Liver (tissue), 9 donors: ENCODE data around the gene ING5. TPM values are rescaled to one million over a fixed set of nuclear protein-coding genes. Genes with fewer than 3 reads are reported as not detected.

Source experiments
- DNase-seq: peaks from one replicate; pipeline ENCODE4 v3.0.0-alpha.2; 2017; ENCODE audit warnings: low spot score
- H3K27ac ChIP-seq, 2 donors: one replicate each; pipeline ENCODE4 v1.7.0; 2013; ENCODE audit warnings: inconsistent platforms in 2 of 2, low read length in 2 of 2, control low read depth in 1 of 2, low read depth in 1 of 2, mild to moderate bottlenecking in 1 of 2
- H3K27me3 ChIP-seq, 4 donors: one replicate each; pipeline versions ENCODE4 v1.6.1 to v1.7.0; 2013; ENCODE audit warnings: low read length in 3 of 4, inconsistent platforms in 1 of 4, mild to moderate bottlenecking in 1 of 4, moderate library complexity in 1 of 4; ENCODE audit not compliant: control insufficient read depth in 4 of 4, insufficient read depth in 4 of 4
- H3K36me3 ChIP-seq, 4 donors: one replicate each; pipeline versions ENCODE4 v1.6.1 to v1.7.0; 2013; ENCODE audit warnings: low read length in 3 of 4, mild to moderate bottlenecking in 3 of 4, low read depth in 1 of 4, moderate library complexity in 1 of 4; ENCODE audit not compliant: control insufficient read depth in 4 of 4, insufficient read depth in 3 of 4
- H3K4me1 ChIP-seq, 4 donors: one replicate each; pipeline versions ENCODE4 v1.6.1 to v1.7.0; 2013; ENCODE audit warnings: low read length in 3 of 4, mild to moderate bottlenecking in 3 of 4, moderate library complexity in 1 of 4; ENCODE audit not compliant: control insufficient read depth in 4 of 4, insufficient read depth in 4 of 4
- H3K4me3 ChIP-seq, 3 donors: one replicate each; pipeline versions ENCODE4 v1.6.1 to v1.7.0; 2013; ENCODE audit warnings: low read length in 3 of 3, control low read depth in 1 of 3, low read depth in 1 of 3, mild to moderate bottlenecking in 1 of 3
- H3K9ac ChIP-seq, 2 donors: one replicate each; pipeline ENCODE4 v1.7.0; 2013; ENCODE audit warnings: low read length in 2 of 2, mild to moderate bottlenecking in 2 of 2, moderate library complexity in 2 of 2, control low read depth in 1 of 2, low read depth in 1 of 2
- H3K9me3 ChIP-seq, 4 donors: one replicate each; pipeline versions ENCODE4 v1.6.1 to v1.7.0; 2013; ENCODE audit warnings: low read length in 3 of 4; ENCODE audit not compliant: control insufficient read depth in 4 of 4
- ATF3 ChIP-seq: IDR thresholded peaks from 2 replicates; pipeline ENCODE4 v1.6.1; 2016; ENCODE audit warnings: antibody characterized with exemption
- CTCF ChIP-seq: fragments of 150-350 bp; IDR thresholded peaks from 2 replicates; pipeline ENCODE4 v1.5.1; 2017; ENCODE audit warnings: improper control_type of control experiment, low read depth, low read length; ENCODE audit not compliant: missing input control
- EGR1 ChIP-seq, 2 donors: IDR thresholded peaks; 2 replicates each; pipeline ENCODE4 v1.6.1; 2016 to 2018; ENCODE audit warnings: antibody characterized with exemption in 2 of 2, low read depth in 2 of 2
- FOXA2 ChIP-seq: IDR thresholded peaks from 2 replicates; pipeline ENCODE4 v1.6.1; 2016; ENCODE audit warnings: antibody characterized with exemption
- HNF4G ChIP-seq: IDR thresholded peaks from 2 replicates; pipeline ENCODE4 v1.6.1; 2016; ENCODE audit warnings: antibody characterized with exemption
- MAX ChIP-seq: IDR thresholded peaks from 2 replicates; pipeline ENCODE4 v1.6.1; 2016; ENCODE audit warnings: antibody characterized with exemption
- NR2F2 ChIP-seq: IDR thresholded peaks from 2 replicates; pipeline ENCODE4 v1.6.1; 2016; ENCODE audit warnings: antibody characterized with exemption
- REST ChIP-seq: IDR thresholded peaks from 2 replicates; pipeline ENCODE4 v1.6.1; 2016; ENCODE audit warnings: antibody characterized with exemption, mild to moderate bottlenecking
- RXRA ChIP-seq, 2 donors: IDR thresholded peaks; 2 replicates each; pipeline ENCODE4 v1.6.1; 2017 to 2018; ENCODE audit warnings: antibody characterized with exemption in 2 of 2, mild to moderate bottlenecking in 1 of 2
- TAF1 ChIP-seq: conservative IDR thresholded peaks from 2 replicates; pipeline ENCODE4 v1.6.1; 2016; ENCODE audit warnings: antibody characterized with exemption, mild to moderate bottlenecking
- ZBTB33 ChIP-seq: IDR thresholded peaks from 2 replicates; pipeline ENCODE4 v1.6.1; 2016; ENCODE audit warnings: antibody characterized with exemption
- WGBS: extraction: QIAGEN DNeasy Blood & Tissue Kit; methylation state at CpG from one replicate; pipeline ENCODE4 v1.1.7; 2013; 5-methylcytosine and 5-hydroxymethylcytosine counted together
- polyA plus RNA-seq, 2 donors: library from polyadenylated mRNA; stranded (reverse) in 1 of 2; unstranded in 1 of 2; fragments of 200-250 nt in 1 of 2; fragments of >200 nt in 1 of 2; fragmentation: Nextera tagmentation in 1 of 2; extraction: Ambion mirVana in 1 of 2; gene quantifications; one replicate each; pipeline versions ENCODE4 v1.2.1 to v1.2.3, GENCODE V29; 2013 to 2015
- total RNA-seq, 2 donors: library from RNA; depleted of rRNA; stranded (reverse); fragments of >200 nt; gene quantifications; one replicate each; pipeline ENCODE4 v1.2.3, GENCODE V29; 2014
- donor health status: healthy.
- donor health status: healthy.
- donor health status: healthy.
- donor health status: healthy.
- donor health status: healthy.

ING5 gene
- total and polyA plus RNA-seq, 4 donors: 7.2 to 24.2 (median 13.9) TPM

GRCh38 chr2:241748468-241749256 lies 46.8 kb downstream of the ING5 start:
- no peak overlapping the region for H3K27ac ChIP-seq
- no peaks in the 10 kb centered on the region for H3K27me3 ChIP-seq
- H3K9ac ChIP-seq: no peak overlapping the region
- H3K4me3 ChIP-seq: no peak overlapping the region
- no peak for DNase-seq
- H3K36me3 ChIP-seq: peaks cover 0 to 48% (median 15%) of the 10 kb centered on the region in 4 donors
- no peaks in the 10 kb centered on the region for H3K9me3 ChIP-seq
- H3K4me1 ChIP-seq: peaks cover 3 to 10% (median 7%) of the 10 kb centered on the region in 4 donors
- 95% methylated on average over 32 of the region's 32 CpGs for WGBS
- TF ChIP-seq HNF4G (no peak), ZBTB33 (no peak), NR2F2 (no peak), REST (no peak), EGR1 (IDR thresholded peaks at IDR 0.05; ENCODE audit: low read depth in 2 of 2) (no peak), MAX (no peak), CTCF (no peak), ATF3 (no peak), TAF1 (no peak), FOXA2 (no peak)

- H3K9me3 ChIP-seq: no peaks in the 10 kb centered on the region
- H3K27me3 ChIP-seq: no peaks in the 10 kb centered on the region
- H3K4me1 ChIP-seq: no peaks in the 10 kb centered on the region
- TF ChIP-seq RXRA (IDR thresholded peaks at IDR 0.05): no peak
- no peak for TF ChIP-seq ATF3
- no peak for TF ChIP-seq HNF4G
- TF ChIP-seq NR2F2: peak; percentile 23
- no peak overlapping the region for H3K27ac ChIP-seq
- WGBS: 78% methylated on average over 22 of the region's 22 CpGs
- H3K36me3 ChIP-seq: peaks cover 0 to 48% (median 13%) of the 10 kb centered on the region in 4 donors
- no peak for DNase-seq
- H3K9ac ChIP-seq: no peak overlapping the region
- H3K4me3 ChIP-seq: no peak overlapping the region
These were observed 48.4 kb downstream of the ING5 start for GRCh38 chr2:241750076-241750840.
